HEK293 (cell line): Measurements from ENCODE around the gene OR2T8.

ENCODE experiments used
- CTCF ChIA-PET: fragments of 350-600 bp; formaldehyde crosslinking; extraction: SDS; loops from one replicate; lab custom pipeline; 2021; ENCODE audit warnings: antibody characterized with exemption; lab: Yijun Ruan, JAX
- POLR2A ChIA-PET: fragments of 300-600 bp; formaldehyde crosslinking; extraction: SDS; loops from one replicate; lab custom pipeline; 2020; ENCODE audit warnings: antibody characterized with exemption, inconsistent platforms; lab: Yijun Ruan, JAX
- H3K27ac ChIP-seq: fragments of 200-500 bp; sonication (Bioruptor generic); 2 replicates; pipeline ENCODE4 v1.5.1; 2014; ENCODE audit warnings: low read depth, low read length, control low read depth, inconsistent platforms; ENCODE audit errors: extremely low read depth
- H3K36me3 ChIP-seq, 2 experiments: fragments of 200-500 bp in 1 of 2; sonication (Bioruptor generic) in 1 of 2; 1 replicate in 1 of 2; 2 replicates in 1 of 2; pipeline ENCODE4 v1.5.1; 2014 to 2017; ENCODE audit warnings: inconsistent platforms in 2 of 2, low read length in 2 of 2; ENCODE audit not compliant: control insufficient read depth in 2 of 2, insufficient read depth in 1 of 2
- H3K4me1 ChIP-seq: fragments of 200-500 bp; sonication (Bioruptor generic); 2 replicates; pipeline ENCODE4 v1.5.1; 2014; ENCODE audit warnings: mild to moderate bottlenecking, low read length, inconsistent platforms; ENCODE audit not compliant: control insufficient read depth, insufficient read depth
- H3K4me3 ChIP-seq: 2 replicates; pipeline ENCODE4 v1.5.1; 2011; ENCODE audit warnings: low read depth, mild to moderate bottlenecking, control low read depth, low read length, moderate library complexity
- H3K9me3 ChIP-seq: fragments of 200-500 bp; sonication (Bioruptor generic); 2 replicates; pipeline ENCODE4 v1.5.1; 2014; ENCODE audit warnings: low read depth, low read length, inconsistent platforms; ENCODE audit not compliant: control insufficient read depth, insufficient read depth
- GFI1B ChIP-seq: fragments of 450-650 bp; formaldehyde crosslinking; IDR thresholded peaks from 2 replicates; pipeline ENCODE4 v1.5.1; 2016; ENCODE audit warnings: missing biosample characterization, missing genetic modification characterization
- KLF9 ChIP-seq: fragments of 450-650 bp; formaldehyde crosslinking; IDR thresholded peaks from 2 replicates; pipeline ENCODE4 v1.5.1; 2016; ENCODE audit warnings: missing biosample characterization, missing genetic modification characterization, low read depth
- RBAK ChIP-seq: fragments of 450-650 bp; formaldehyde crosslinking; IDR thresholded peaks from 2 replicates; pipeline ENCODE4 v1.5.1; 2016; ENCODE audit warnings: missing biosample characterization, missing genetic modification characterization
- SCRT2 ChIP-seq: fragments of 450-650 bp; formaldehyde crosslinking; IDR thresholded peaks from 2 replicates; pipeline ENCODE4 v1.5.1; 2016; ENCODE audit warnings: missing biosample characterization, missing genetic modification characterization
- SP7 ChIP-seq: fragments of 450-650 bp; formaldehyde crosslinking; IDR thresholded peaks from 2 replicates; pipeline ENCODE4 v1.5.1; 2016; ENCODE audit warnings: missing biosample characterization, missing genetic modification characterization
- TRIM28 ChIP-seq: IDR thresholded peaks from 2 replicates; pipeline ENCODE4 v1.6.1; 2011; ENCODE audit warnings: low read length, control low read depth, borderline replicate concordance
- ZEB2 ChIP-seq: fragments of 450-650 bp; formaldehyde crosslinking; IDR thresholded peaks from 2 replicates; pipeline ENCODE4 v1.5.1; 2016; ENCODE audit warnings: missing biosample characterization, missing genetic modification characterization
- ZFP41 ChIP-seq: fragments of 450-650 bp; formaldehyde crosslinking; IDR thresholded peaks from 2 replicates; pipeline ENCODE4 v1.5.1; 2016; ENCODE audit warnings: missing biosample characterization, missing genetic modification characterization, borderline replicate concordance
- ZFP69B ChIP-seq: fragments of 450-650 bp; formaldehyde crosslinking; IDR thresholded peaks from 2 replicates; pipeline ENCODE4 v1.5.1; 2016; ENCODE audit warnings: missing biosample characterization, missing genetic modification characterization
- ZNF138 ChIP-seq: fragments of 450-650 bp; formaldehyde crosslinking; IDR thresholded peaks from 2 replicates; pipeline ENCODE4 v1.5.1; 2016; ENCODE audit warnings: missing biosample characterization, missing genetic modification characterization, borderline replicate concordance
- ZNF184 ChIP-seq: fragments of 450-650 bp; IDR thresholded peaks from 2 replicates; pipeline ENCODE4 v1.5.1; 2018; ENCODE audit warnings: missing biosample characterization, mild to moderate bottlenecking, missing genetic modification characterization
- ZNF2 ChIP-seq: fragments of 450-650 bp; formaldehyde crosslinking; IDR thresholded peaks from 2 replicates; pipeline ENCODE4 v1.5.1; 2016; ENCODE audit warnings: missing biosample characterization, missing genetic modification characterization
- ZNF211 ChIP-seq: fragments of 450-650 bp; formaldehyde crosslinking; IDR thresholded peaks from 2 replicates; pipeline ENCODE4 v1.5.1; 2016; ENCODE audit warnings: low read depth, missing biosample characterization, missing genetic modification characterization
- ZNF341 ChIP-seq: fragments of 450-650 bp; formaldehyde crosslinking; IDR thresholded peaks from 2 replicates; pipeline ENCODE4; 2016; ENCODE audit warnings: low read depth, missing biosample characterization, missing genetic modification characterization
- ZNF404 ChIP-seq: fragments of 450-650 bp; formaldehyde crosslinking; IDR thresholded peaks from 2 replicates; pipeline ENCODE4 v1.5.1; 2017; ENCODE audit warnings: missing biosample characterization, missing genetic modification characterization
- ZNF433 ChIP-seq: fragments of 450-650 bp; formaldehyde crosslinking; IDR thresholded peaks from 2 replicates; pipeline ENCODE4 v1.5.1; 2016; ENCODE audit warnings: missing biosample characterization, missing genetic modification characterization, low read depth
- ZNF529 ChIP-seq: fragments of 450-650 bp; formaldehyde crosslinking; IDR thresholded peaks from 2 replicates; pipeline ENCODE4 v1.5.1; 2017; ENCODE audit warnings: missing genetic modification characterization, missing biosample characterization; ENCODE audit not compliant: insufficient replicate concordance
- ZNF596 ChIP-seq: fragments of 450-650 bp; IDR thresholded peaks from 2 replicates; pipeline ENCODE4 v1.5.0; 2018; ENCODE audit warnings: missing biosample characterization, mild to moderate bottlenecking, missing genetic modification characterization, moderate library complexity
- ZNF626 ChIP-seq: fragments of 450-650 bp; sonication (Bioruptor Pico); formaldehyde crosslinking; IDR thresholded peaks from 2 replicates; pipeline ENCODE4 v1.5.1; 2018; ENCODE audit warnings: missing biosample characterization, missing genetic modification characterization, inconsistent platforms
- TF ChIP-seq, protein P1 (sequence below): fragments of 450-650 bp; formaldehyde crosslinking; IDR thresholded peaks from 2 replicates; pipeline ENCODE4 v1.5.1; 2016; ENCODE audit warnings: missing biosample characterization, missing genetic modification characterization
- TF ChIP-seq, protein P2 (sequence below): fragments of 450-650 bp; formaldehyde crosslinking; IDR thresholded peaks from 2 replicates; pipeline ENCODE4 v1.5.1; 2016; ENCODE audit warnings: missing biosample characterization, missing genetic modification characterization
- TF ChIP-seq, protein P3 (sequence below): fragments of 450-650 bp; formaldehyde crosslinking; IDR thresholded peaks from 2 replicates; pipeline ENCODE4 v1.5.1; 2017; ENCODE audit warnings: missing biosample characterization, mild to moderate bottlenecking, missing genetic modification characterization, moderate library complexity
- TF ChIP-seq, protein P4 (sequence below): fragments of 450-650 bp; formaldehyde crosslinking; IDR thresholded peaks from 2 replicates; pipeline ENCODE4 v1.5.1; 2016; ENCODE audit warnings: missing biosample characterization, missing genetic modification characterization
- TF ChIP-seq, protein P5 (sequence below): fragments of 450-650 bp; formaldehyde crosslinking; IDR thresholded peaks from 2 replicates; pipeline ENCODE4 v1.5.1; 2017; ENCODE audit warnings: missing biosample characterization, missing genetic modification characterization
- TF ChIP-seq, protein P6 (sequence below): fragments of 450-650 bp; formaldehyde crosslinking; IDR thresholded peaks from 2 replicates; pipeline ENCODE4 v1.5.1; 2016; ENCODE audit warnings: missing biosample characterization, missing genetic modification characterization, low read depth

The OR2T8 gene

DNA sequence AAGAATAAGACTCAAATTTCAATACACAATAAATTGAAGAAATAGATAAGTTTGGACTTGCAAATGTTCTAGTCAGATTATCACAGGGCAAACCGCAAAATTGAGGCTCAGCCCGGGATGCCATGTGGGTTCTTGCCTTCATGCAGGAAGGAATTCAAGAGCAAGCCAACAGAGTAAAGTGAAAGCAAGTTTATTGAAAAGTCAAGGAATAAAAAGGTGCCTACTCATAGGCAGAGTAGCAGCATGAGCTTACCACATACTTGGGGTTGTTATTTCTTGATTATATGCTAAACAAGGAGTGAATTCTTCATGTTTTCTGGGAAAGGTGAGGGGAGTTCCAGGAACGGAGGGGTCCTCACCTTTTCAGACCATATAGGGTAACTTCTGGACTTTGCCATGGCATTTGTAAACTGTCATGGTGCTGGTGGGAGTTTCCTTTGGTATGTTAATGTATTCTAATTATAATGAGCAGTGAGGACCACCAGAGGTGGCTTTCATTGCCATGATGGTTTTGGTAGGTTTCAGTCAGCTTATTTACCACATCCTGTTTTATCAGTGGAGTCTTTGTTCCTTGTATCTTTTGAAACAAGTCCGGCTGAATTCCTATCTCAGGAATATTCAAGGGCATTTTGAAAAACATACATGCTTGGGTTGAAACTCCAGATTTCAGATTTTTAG lies 43.0 kb downstream of the OR2T8 start:
- H3K4me3 ChIP-seq, result no peak overlapping the region
- no peaks in the 10 kb centered on the region for H3K36me3 ChIP-seq
- H3K9me3 ChIP-seq, result no peaks in the 10 kb centered on the region
- TF ChIP-seq ZNF404 (tag by site-specific recombination) (no peak), ZFP41 (tag by site-specific recombination) (no peak), KLF9 (tag by site-specific recombination) (no peak), SP7 (tag by site-specific recombination) (no peak), ZNF341 (tag by site-specific recombination) (no peak), ZNF184 (no peak), ZNF529 (tag by site-specific recombination) (no peak), TRIM28 (no peak), ZNF211 (no peak), ZNF626 (tag by site-specific recombination) (no peak), SCRT2 (tag by site-specific recombination) (no peak), GFI1B (no peak)
- TF ChIP-seq, protein P1, sequence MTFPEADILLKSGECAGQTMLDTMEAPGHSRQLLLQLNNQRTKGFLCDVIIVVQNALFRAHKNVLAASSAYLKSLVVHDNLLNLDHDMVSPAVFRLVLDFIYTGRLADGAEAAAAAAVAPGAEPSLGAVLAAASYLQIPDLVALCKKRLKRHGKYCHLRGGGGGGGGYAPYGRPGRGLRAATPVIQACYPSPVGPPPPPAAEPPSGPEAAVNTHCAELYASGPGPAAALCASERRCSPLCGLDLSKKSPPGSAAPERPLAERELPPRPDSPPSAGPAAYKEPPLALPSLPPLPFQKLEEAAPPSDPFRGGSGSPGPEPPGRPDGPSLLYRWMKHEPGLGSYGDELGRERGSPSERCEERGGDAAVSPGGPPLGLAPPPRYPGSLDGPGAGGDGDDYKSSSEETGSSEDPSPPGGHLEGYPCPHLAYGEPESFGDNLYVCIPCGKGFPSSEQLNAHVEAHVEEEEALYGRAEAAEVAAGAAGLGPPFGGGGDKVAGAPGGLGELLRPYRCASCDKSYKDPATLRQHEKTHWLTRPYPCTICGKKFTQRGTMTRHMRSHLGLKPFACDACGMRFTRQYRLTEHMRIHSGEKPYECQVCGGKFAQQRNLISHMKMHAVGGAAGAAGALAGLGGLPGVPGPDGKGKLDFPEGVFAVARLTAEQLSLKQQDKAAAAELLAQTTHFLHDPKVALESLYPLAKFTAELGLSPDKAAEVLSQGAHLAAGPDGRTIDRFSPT (tag by site-specific recombination), result no peak
- TF ChIP-seq, protein P2, sequence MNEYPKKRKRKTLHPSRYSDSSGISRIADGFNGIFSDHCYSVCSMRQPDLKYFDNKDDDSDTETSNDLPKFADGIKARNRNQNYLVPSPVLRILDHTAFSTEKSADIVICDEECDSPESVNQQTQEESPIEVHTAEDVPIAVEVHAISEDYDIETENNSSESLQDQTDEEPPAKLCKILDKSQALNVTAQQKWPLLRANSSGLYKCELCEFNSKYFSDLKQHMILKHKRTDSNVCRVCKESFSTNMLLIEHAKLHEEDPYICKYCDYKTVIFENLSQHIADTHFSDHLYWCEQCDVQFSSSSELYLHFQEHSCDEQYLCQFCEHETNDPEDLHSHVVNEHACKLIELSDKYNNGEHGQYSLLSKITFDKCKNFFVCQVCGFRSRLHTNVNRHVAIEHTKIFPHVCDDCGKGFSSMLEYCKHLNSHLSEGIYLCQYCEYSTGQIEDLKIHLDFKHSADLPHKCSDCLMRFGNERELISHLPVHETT (tag by site-specific recombination), result no peak
- TF ChIP-seq, protein P3, sequence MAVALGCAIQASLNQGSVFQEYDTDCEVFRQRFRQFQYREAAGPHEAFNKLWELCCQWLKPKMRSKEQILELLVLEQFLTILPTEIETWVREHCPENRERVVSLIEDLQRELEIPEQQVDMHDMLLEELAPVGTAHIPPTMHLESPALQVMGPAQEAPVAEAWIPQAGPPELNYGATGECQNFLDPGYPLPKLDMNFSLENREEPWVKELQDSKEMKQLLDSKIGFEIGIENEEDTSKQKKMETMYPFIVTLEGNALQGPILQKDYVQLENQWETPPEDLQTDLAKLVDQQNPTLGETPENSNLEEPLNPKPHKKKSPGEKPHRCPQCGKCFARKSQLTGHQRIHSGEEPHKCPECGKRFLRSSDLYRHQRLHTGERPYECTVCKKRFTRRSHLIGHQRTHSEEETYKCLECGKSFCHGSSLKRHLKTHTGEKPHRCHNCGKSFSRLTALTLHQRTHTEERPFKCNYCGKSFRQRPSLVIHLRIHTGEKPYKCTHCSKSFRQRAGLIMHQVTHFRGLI, result no peak
- TF ChIP-seq, protein P4, sequence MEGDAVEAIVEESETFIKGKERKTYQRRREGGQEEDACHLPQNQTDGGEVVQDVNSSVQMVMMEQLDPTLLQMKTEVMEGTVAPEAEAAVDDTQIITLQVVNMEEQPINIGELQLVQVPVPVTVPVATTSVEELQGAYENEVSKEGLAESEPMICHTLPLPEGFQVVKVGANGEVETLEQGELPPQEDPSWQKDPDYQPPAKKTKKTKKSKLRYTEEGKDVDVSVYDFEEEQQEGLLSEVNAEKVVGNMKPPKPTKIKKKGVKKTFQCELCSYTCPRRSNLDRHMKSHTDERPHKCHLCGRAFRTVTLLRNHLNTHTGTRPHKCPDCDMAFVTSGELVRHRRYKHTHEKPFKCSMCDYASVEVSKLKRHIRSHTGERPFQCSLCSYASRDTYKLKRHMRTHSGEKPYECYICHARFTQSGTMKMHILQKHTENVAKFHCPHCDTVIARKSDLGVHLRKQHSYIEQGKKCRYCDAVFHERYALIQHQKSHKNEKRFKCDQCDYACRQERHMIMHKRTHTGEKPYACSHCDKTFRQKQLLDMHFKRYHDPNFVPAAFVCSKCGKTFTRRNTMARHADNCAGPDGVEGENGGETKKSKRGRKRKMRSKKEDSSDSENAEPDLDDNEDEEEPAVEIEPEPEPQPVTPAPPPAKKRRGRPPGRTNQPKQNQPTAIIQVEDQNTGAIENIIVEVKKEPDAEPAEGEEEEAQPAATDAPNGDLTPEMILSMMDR (tag by site-specific recombination), result no peak
- TF ChIP-seq, all 188 proteins: peak for 0
- ChIA-PET POLR2A (no interaction called here), CTCF (no interaction called here)
- Histone ChIP-seq H3K4me1 (no peaks in the 10 kb centered on the region), H3K27ac (no peak overlapping the region)

DNA sequence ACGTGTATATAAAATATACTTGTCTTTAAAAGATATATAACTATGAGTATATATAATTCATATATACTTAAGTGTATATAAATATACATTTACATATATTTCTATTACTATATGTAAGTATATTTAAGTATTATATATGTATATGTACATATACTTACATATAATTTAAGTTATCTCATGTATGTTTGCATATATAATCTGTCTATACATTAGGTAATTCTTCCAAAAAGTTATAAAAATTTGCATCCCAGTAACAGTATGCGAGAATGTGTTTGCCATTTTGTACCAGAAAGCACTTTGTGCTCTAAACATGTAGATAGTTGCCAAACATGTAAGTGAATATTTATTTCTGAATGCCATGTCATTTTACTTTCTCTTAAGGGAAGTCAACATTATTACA lies 44.9 kb downstream of the OR2T8 start, which contains the start of gene OR2AK2:
TSS of gene OR2AK2 (plus strand) at position 301 of the 400 bp plus-strand sequence. CDS start 144 bp downstream, outside the sequence.
- H3K9me3 ChIP-seq, result no peaks in the 10 kb centered on the region
- H3K36me3 ChIP-seq, result no peaks in the 10 kb centered on the region
- POLR2A ChIA-PET, result no interaction called here
- no peaks in the 10 kb centered on the region for H3K4me1 ChIP-seq
- CTCF ChIA-PET, result no interaction called here
- H3K4me3 ChIP-seq, result no peak within 1 kb of the TSS
- no peak within 1 kb of the TSS for H3K27ac ChIP-seq
- no peak for TF ChIP-seq ZNF433 (tag by site-specific recombination)
- TF ChIP-seq ZNF2, result no peak
- TF ChIP-seq GFI1B, result no peak
- TF ChIP-seq RBAK (tag by site-specific recombination), result no peak
- TF ChIP-seq, protein P5, sequence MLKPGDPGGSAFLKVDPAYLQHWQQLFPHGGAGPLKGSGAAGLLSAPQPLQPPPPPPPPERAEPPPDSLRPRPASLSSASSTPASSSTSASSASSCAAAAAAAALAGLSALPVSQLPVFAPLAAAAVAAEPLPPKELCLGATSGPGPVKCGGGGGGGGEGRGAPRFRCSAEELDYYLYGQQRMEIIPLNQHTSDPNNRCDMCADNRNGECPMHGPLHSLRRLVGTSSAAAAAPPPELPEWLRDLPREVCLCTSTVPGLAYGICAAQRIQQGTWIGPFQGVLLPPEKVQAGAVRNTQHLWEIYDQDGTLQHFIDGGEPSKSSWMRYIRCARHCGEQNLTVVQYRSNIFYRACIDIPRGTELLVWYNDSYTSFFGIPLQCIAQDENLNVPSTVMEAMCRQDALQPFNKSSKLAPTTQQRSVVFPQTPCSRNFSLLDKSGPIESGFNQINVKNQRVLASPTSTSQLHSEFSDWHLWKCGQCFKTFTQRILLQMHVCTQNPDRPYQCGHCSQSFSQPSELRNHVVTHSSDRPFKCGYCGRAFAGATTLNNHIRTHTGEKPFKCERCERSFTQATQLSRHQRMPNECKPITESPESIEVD, result no peak
- no peak for TF ChIP-seq ZNF596 (tag by site-specific recombination)
- TF ChIP-seq ZEB2 (tag by site-specific recombination), result no peak
- TF ChIP-seq, protein P6, sequence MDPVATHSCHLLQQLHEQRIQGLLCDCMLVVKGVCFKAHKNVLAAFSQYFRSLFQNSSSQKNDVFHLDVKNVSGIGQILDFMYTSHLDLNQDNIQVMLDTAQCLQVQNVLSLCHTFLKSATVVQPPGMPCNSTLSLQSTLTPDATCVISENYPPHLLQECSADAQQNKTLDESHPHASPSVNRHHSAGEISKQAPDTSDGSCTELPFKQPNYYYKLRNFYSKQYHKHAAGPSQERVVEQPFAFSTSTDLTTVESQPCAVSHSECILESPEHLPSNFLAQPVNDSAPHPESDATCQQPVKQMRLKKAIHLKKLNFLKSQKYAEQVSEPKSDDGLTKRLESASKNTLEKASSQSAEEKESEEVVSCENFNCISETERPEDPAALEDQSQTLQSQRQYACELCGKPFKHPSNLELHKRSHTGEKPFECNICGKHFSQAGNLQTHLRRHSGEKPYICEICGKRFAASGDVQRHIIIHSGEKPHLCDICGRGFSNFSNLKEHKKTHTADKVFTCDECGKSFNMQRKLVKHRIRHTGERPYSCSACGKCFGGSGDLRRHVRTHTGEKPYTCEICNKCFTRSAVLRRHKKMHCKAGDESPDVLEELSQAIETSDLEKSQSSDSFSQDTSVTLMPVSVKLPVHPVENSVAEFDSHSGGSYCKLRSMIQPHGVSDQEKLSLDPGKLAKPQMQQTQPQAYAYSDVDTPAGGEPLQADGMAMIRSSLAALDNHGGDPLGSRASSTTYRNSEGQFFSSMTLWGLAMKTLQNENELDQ (tag by site-specific recombination), result no peak
- TF ChIP-seq ZNF341 (tag by site-specific recombination), result no peak
- TF ChIP-seq ZFP69B (tag by site-specific recombination), result no peak
- no peak for TF ChIP-seq SP7 (tag by site-specific recombination)
- TF ChIP-seq ZNF138 (tag by site-specific recombination), result no peak
